GM21381 (cell line): Measurements from ENCODE around the gene TAF8.

Experiments used
- ATAC-seq: cut with Tn5 transposase; IDR thresholded peaks from one replicate; pipeline ENCODE4 v1.9.1; 2021; ENCODE audit warnings: mild to moderate bottlenecking, moderate library complexity; ENCODE audit not compliant: unreplicated experiment

Gene TAF8

DNA sequence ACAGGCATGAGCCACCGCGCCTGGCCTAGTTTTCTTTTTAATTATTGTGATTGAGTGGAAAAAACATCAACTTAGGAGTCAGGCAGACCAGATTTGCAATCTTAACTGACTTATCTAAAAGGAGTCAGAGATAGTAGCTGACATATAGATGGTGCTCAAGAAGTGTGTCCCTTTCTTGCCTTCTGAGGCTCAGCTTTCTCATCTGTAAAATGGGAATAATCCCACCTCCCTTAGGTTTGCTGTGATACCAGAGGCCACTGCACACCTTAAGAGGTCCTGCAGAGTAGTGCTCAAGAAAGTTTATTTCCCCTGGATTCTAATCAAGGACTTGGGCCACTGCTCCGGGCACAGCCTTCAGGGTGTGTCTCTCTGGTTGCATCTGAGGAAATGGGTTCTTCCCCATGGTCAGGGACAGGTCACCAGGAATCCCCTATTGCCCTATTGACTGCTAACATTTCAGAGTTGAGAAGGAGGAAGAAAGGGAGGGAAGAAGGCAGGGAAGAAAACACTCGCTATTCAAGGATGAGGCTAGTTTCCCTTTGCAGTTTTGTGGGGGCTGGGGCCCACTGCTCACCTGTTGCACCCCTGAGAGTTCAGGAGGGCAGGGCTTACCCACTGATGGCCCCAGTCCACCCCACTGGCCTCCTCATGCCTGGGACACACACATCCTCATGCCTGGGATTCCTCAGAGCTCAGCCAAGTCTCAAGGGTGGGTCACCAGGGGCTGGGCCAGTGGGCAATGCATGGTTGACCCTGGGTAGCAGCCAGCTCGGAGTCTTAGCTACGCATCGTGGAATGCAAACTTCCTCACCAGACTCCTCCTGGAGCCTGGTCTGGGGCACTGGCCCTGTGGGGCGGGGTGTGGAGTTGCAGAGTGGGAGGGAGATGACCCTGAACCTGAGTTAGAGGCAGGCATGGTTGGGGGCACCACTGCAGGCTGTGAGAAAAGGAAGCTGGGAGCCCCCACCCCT is 70.9 kb downstream of the TAF8 start:
- no peak for ATAC-seq

GRCh38 chr6:42123379-42124103 is 73.2 kb downstream of the TAF8 start:
- no peak for ATAC-seq

- ATAC-seq = no peak
Observed at GRCh38 chr6:42124223-42124836, 74.0 kb downstream of the TAF8 start.

DNA sequence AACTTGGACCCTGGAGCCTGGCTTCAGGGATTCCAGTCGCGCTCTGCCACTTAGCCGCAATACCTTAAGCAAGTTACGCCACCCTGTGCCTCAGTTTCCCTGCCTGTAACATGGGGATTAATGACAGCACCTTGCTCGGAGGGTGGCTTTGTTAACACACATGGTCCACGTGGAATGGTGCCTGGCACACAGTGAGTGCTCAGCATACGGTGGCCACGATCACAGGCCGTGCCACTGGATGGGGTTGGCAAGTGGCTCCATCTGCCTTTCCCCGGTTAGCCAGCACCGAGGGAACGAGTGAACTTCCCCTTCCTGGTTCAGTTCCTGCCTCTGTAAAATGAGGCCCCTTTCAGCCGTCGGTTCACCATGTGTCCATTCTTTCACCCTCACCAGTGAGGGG is 74.9 kb downstream of the TAF8 start:
- no peak for ATAC-seq

GRCh38 chr6:42125663-42126062 is 75.3 kb downstream of the TAF8 start:
- ATAC-seq = no peak

DNA sequence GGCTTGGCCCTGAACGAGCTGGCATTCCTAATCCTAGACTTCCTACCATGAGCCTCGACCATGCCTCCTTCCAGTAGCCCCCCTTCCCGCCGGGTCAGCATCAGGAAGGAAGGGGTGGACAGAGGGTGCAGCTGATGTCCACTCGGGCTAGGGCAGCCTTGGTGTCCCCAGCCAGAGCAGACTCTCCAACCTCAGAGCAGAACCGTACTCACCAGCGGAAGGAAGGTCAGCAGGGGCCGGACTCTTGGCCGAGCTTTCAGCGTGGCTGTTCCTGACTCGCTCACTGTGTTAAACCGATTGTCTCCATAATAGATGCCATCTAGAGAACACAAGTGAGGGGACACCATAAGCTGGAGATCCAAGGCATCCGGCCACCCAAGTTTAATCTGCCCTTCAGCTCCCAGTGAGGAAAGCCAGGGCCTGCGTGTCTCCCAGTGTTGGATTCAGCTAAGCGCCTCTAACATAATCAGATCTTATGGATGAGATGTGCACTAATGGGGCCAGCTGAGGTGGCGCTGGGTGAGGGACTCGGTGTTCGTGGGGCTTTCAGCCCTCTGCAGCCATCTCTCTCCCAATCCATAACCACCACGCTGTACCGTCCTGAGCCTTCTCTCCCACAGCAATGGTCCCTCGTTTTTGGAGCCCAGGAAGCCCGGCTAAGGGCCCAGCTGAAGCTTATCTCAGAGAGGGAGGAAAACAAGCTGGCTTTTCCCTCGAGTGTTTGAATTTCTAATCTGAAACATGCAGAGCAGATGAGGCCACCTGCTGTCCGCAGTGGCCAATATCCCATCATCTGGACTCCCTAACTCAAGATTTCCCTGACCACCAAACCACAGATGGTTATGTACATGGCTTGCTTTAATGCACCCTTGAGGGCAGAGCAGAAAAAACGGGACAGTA is 78.4 kb downstream of the TAF8 start:
- ATAC-seq = no peak

GRCh38 chr6:42129360-42129676 is 79.0 kb downstream of the TAF8 start:
- ATAC-seq = no peak

GRCh38 chr6:42131531-42131930 is 81.2 kb downstream of the TAF8 start:
- no peak for ATAC-seq

GRCh38 chr6:42133926-42134325 is 83.6 kb downstream of the TAF8 start:
- ATAC-seq = no peak

DNA sequence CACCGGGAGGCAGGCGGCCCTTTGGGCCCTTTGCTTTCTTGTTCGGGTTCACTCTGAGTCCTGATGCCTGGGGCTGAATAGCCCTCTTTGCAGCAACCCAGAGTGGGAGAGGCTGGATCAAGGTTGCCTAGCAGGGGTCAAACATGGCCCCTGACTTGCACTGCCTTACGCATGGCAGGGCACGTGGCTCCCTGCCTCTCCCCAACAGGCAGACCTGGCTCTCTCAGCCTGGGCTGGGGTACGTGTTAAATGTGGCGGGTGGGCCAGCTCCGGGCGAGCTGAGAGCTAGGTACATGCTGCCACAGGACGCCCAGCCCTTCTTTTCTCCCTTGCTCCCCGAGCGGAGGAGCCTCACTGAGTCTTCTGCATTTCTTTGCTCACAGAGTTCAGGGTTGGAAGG is 84.8 kb downstream of the TAF8 start:
- ATAC-seq = no peak

- ATAC-seq = no peak
Observed at GRCh38 chr6:42135722-42136121, 85.4 kb downstream of the TAF8 start.

GRCh38 chr6:42136508-42137193 is 86.3 kb downstream of the TAF8 start:
- no peak for ATAC-seq
